ENCODE data around the gene EMCN. TPM values are rescaled to one million over a fixed set of nuclear protein-coding genes. Genes with fewer than 3 reads are reported as not detected.

The EMCN gene
- total and polyA plus RNA-seq, 2 donors (not counting 1 experiment from before 2014, with no cell fraction given): not detected

GRCh38 chr4:100424376-100424775 is 93.4 kb downstream of the EMCN start:
- H3K4me2 ChIP-seq (ENCODE audit: extremely low read depth, insufficient read depth, low read length): no peak overlapping the region
- no peak overlapping the region for H2AFZ ChIP-seq (ENCODE audit: low read length)
- H3K36me3 ChIP-seq (ENCODE audit: control insufficient read depth, insufficient read depth, low read length): no peaks in the 10 kb centered on the region
- no peak overlapping the region for H3K9ac ChIP-seq (ENCODE audit: insufficient read depth, low read length)
- TF ChIP-seq CTCF (conservative IDR thresholded peaks at IDR 0.05 in 1 of 2, IDR thresholded peaks at IDR 0.05 in 1 of 2; ENCODE audit: low read depth in 1 of 2, low read length in 2 of 2) (no peak), EZH2 (IDR thresholded peaks at IDR 0.05; ENCODE audit: low read length, missing control alignments) (no peak)
- no peaks in the 10 kb centered on the region for H4K20me1 ChIP-seq (ENCODE audit: control insufficient read depth, extremely low read depth, insufficient read depth, low read length)
- H3K27ac ChIP-seq (ENCODE audit: insufficient read depth, low read length): no peak overlapping the region
- no peaks in the 10 kb centered on the region for H3K79me2 ChIP-seq (ENCODE audit: control insufficient read depth, insufficient read depth, low read length)
- no peak for DNase-seq (ENCODE audit: low read depth in 2 of 2)
- no peaks in the 10 kb centered on the region for H3K27me3 ChIP-seq (ENCODE audit: control insufficient read depth, insufficient read depth, low read length)
- H3K9me3 ChIP-seq (ENCODE audit: control insufficient read depth, insufficient read depth, low read depth, low read length): no peaks in the 10 kb centered on the region
- no peak overlapping the region for H3K4me3 ChIP-seq (replicated peaks in 1 of 4; ENCODE audit: control extremely low read depth in 1 of 4, insufficient read depth in 1 of 4, low read depth in 3 of 4, low read length in 4 of 4)
- no peaks in the 10 kb centered on the region for H3K4me1 ChIP-seq (ENCODE audit: control insufficient read depth, extremely low read depth, insufficient read depth, low read length)

GRCh38 chr4:100422894-100423293 is 94.9 kb downstream of the EMCN start:
- no peak for TF ChIP-seq EZH2 (IDR thresholded peaks at IDR 0.05; ENCODE audit: low read length, missing control alignments)
- no peak for TF ChIP-seq CTCF (conservative IDR thresholded peaks at IDR 0.05 in 1 of 2, IDR thresholded peaks at IDR 0.05 in 1 of 2; ENCODE audit: low read depth in 1 of 2, low read length in 2 of 2)
- Histone ChIP-seq H3K79me2 (ENCODE audit: control insufficient read depth, insufficient read depth, low read length) (no peaks in the 10 kb centered on the region), H3K27me3 (ENCODE audit: control insufficient read depth, insufficient read depth, low read length) (no peaks in the 10 kb centered on the region), H3K36me3 (ENCODE audit: control insufficient read depth, insufficient read depth, low read length) (no peaks in the 10 kb centered on the region), H3K27ac (ENCODE audit: insufficient read depth, low read length) (no peak overlapping the region), H3K4me2 (ENCODE audit: extremely low read depth, insufficient read depth, low read length) (no peak overlapping the region), H3K4me3 (replicated peaks in 1 of 4; ENCODE audit: control extremely low read depth in 1 of 4, insufficient read depth in 1 of 4, low read depth in 3 of 4, low read length in 4 of 4) (no peak overlapping the region), H3K4me1 (ENCODE audit: control insufficient read depth, extremely low read depth, insufficient read depth, low read length) (no peaks in the 10 kb centered on the region), H2AFZ (ENCODE audit: low read length) (no peak overlapping the region), H3K9me3 (ENCODE audit: control insufficient read depth, insufficient read depth, low read depth, low read length) (no peaks in the 10 kb centered on the region), H3K9ac (ENCODE audit: insufficient read depth, low read length) (no peak overlapping the region), H4K20me1 (ENCODE audit: control insufficient read depth, extremely low read depth, insufficient read depth, low read length) (no peaks in the 10 kb centered on the region)
- DNase-seq (ENCODE audit: low read depth in 2 of 2): peak in 1 of 2 donors; percentile 28

GRCh38 chr4:100421361-100421978 is 96.4 kb downstream of the EMCN start:
- H3K36me3 ChIP-seq (ENCODE audit: control insufficient read depth, insufficient read depth, low read length): no peaks in the 10 kb centered on the region
- peak; percentile 27 to 40 for DNase-seq (ENCODE audit: low read depth in 2 of 2)
- no peak overlapping the region for H3K9ac ChIP-seq (ENCODE audit: insufficient read depth, low read length)
- no peaks in the 10 kb centered on the region for H3K4me1 ChIP-seq (ENCODE audit: control insufficient read depth, extremely low read depth, insufficient read depth, low read length)
- peak; percentile 29 to 32 for TF ChIP-seq CTCF (conservative IDR thresholded peaks at IDR 0.05 in 1 of 2, IDR thresholded peaks at IDR 0.05 in 1 of 2; ENCODE audit: low read depth in 1 of 2, low read length in 2 of 2)
- TF ChIP-seq EZH2 (IDR thresholded peaks at IDR 0.05; ENCODE audit: low read length, missing control alignments): no peak
- no peak overlapping the region for H2AFZ ChIP-seq (ENCODE audit: low read length)
- no peaks in the 10 kb centered on the region for H3K27me3 ChIP-seq (ENCODE audit: control insufficient read depth, insufficient read depth, low read length)
- no peaks in the 10 kb centered on the region for H3K9me3 ChIP-seq (ENCODE audit: control insufficient read depth, insufficient read depth, low read depth, low read length)
- H3K27ac ChIP-seq (ENCODE audit: insufficient read depth, low read length): no peak overlapping the region
- no peaks in the 10 kb centered on the region for H4K20me1 ChIP-seq (ENCODE audit: control insufficient read depth, extremely low read depth, insufficient read depth, low read length)
- no peak overlapping the region for H3K4me3 ChIP-seq (replicated peaks in 1 of 4; ENCODE audit: control extremely low read depth in 1 of 4, insufficient read depth in 1 of 4, low read depth in 3 of 4, low read length in 4 of 4)
- H3K79me2 ChIP-seq (ENCODE audit: control insufficient read depth, insufficient read depth, low read length): no peaks in the 10 kb centered on the region
- no peak overlapping the region for H3K4me2 ChIP-seq (ENCODE audit: extremely low read depth, insufficient read depth, low read length)
